GM23248 (cell line): Measurements from ENCODE around the gene TOMM6.

Experiments used
- EZH2 ChIP-seq: fragments of 200-600 bp; sonication (generic); IDR thresholded peaks from 2 replicates; pipeline ENCODE4 v1.6.1; 2018; ENCODE audit warnings: antibody characterized with exemption, mild to moderate bottlenecking; ENCODE audit not compliant: insufficient read depth, poor library complexity, severe bottlenecking
- EZH2phosphoT487 ChIP-seq: fragments of 200-600 bp; sonication (generic); IDR thresholded peaks from 2 replicates; pipeline ENCODE4 v1.6.1; 2018; ENCODE audit warnings: antibody characterized with exemption, moderate library complexity, mild to moderate bottlenecking, low read depth; ENCODE audit not compliant: insufficient read depth

DNA sequence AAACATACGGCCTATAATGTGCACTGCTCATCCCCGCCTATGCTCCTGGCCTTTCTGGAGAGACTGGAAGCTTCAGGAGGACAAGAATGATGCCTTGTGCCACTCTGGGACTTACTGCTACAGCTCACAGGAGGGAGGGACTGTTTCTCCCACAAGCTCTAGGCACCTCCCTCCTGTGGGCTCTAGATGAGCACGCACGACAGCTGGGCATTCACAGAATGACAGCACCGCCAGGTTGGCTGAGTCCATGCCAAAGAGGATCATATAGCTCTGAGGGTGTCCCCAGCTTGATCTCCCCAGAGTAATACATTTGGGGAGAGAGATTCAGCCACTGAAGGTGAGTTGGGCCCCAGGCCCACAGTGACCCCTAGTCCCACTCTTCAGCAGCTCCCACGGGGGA lies 30.2 kb upstream of the TOMM6 start:
- no peak for TF ChIP-seq EZH2
- TF ChIP-seq EZH2phosphoT487: no peak
